ENCODE measurements around the gene OLIG3. TPM values are rescaled to one million over a fixed set of nuclear protein-coding genes. Genes with fewer than 3 reads are reported as not detected.

OLIG3 gene
- total RNA-seq, 1 donor from 2014 or later, result not detected

DNA sequence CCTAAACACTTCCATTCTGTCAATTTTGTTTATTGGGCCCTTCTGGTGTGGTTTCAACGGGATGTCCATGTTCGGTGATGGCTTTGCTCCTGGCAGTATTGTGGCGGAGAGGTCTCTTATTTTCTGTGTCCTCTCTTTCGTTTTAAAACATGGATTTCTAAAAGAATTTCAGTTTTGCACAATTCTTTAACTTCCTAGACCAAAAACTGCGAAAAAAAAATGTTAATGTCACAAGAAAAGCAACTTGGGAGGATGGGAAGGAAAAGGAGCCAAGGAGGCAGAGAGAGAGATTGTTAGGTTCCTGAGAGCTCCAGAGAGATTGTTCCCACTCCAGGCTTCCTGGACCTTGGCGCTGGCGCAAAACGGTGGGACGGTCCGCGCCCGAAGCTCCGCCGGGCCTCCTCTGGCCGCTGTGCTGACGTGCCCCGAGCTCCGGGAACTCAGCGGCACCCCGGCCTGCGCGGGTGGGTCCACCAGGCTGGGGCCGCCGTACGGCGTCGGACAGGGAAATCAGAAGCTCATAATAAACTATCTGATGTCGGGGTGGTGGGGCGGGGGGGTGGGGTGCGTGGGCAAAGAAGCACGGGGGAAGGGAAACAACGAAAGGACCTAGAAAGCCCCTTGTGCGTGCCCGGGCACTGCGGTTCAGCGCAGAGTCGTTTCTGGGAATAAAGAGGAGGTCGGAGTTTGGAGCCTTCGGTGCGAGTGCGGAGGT is 951 bp upstream of the OLIG3 start:
- DNase-seq (ENCODE audit: low read depth) (no peak), FAIRE-seq (no peak)
- no peaks in the 10 kb centered on the region for H3K36me3 ChIP-seq (ENCODE audit: control insufficient read depth, insufficient read depth, low read length)
- H3K27me3 ChIP-seq (ENCODE audit: control insufficient read depth, insufficient read depth, low read length), result peaks cover 71% of the 10 kb centered on the region
- TF ChIP-seq CTCF (IDR thresholded peaks at IDR 0.05; ENCODE audit: insufficient read depth, low read length, severe bottlenecking), result no peak
- H3K4me3 ChIP-seq (ENCODE audit: low read depth, low read length), result no peak overlapping the region

DNA sequence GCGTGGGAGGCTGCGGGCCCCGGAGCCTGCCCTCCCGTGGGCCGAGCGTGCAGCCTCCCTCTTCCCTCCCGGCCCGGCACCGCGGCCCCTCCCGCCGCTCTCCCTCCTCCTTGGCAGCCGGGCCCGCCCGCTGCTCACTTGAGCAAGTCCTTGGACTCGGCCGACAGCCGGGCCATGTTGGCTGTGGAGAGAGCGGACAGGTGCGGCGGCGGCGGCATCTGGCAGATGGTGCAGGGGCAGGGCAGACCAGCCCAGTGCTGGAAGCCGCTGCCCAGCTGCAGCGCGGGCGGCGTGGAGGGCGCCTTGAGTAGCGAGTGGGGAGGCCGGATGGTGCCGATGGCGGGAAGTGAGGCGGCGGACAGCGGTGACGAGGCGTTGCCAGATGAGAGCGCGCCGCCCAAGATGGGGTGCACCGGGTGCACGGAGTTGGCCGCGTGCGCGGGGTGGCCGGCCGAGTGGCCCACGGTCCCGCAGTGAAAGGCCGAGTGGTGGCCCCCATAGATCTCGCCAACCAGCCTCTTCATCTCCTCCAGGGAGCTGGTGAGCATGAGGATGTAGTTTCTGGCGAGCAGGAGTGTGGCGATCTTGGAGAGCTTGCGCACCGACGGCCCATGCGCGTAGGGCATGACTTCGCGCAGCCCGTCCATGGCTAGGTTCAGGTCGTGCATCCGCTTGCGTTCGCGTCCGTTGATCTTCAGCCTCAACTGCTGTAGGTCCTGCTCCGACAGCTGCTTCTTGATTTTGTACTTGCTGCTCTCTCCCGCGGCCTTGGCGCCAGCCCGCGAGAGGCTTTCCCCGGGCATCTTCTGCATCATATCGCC is 766 bp downstream of the OLIG3 start:
- DNase-seq (ENCODE audit: low read depth) (no peak), FAIRE-seq (no peak)
- TF ChIP-seq CTCF (IDR thresholded peaks at IDR 0.05; ENCODE audit: insufficient read depth, low read length, severe bottlenecking), result no peak
- Histone ChIP-seq H3K36me3 (ENCODE audit: control insufficient read depth, insufficient read depth, low read length) (no peaks in the 10 kb centered on the region), H3K4me3 (ENCODE audit: low read depth, low read length) (no peak overlapping the region), H3K27me3 (ENCODE audit: control insufficient read depth, insufficient read depth, low read length) (peaks cover 82% of the 10 kb centered on the region)

- FAIRE-seq (no peak), DNase-seq (ENCODE audit: low read depth) (no peak)
- TF ChIP-seq CTCF (IDR thresholded peaks at IDR 0.05; ENCODE audit: insufficient read depth, low read length, severe bottlenecking), result no peak
- no peaks in the 10 kb centered on the region for H3K36me3 ChIP-seq (ENCODE audit: control insufficient read depth, insufficient read depth, low read length)
- no peak overlapping the region for H3K4me3 ChIP-seq (ENCODE audit: low read depth, low read length)
- peaks cover 84% of the 10 kb centered on the region for H3K27me3 ChIP-seq (ENCODE audit: control insufficient read depth, insufficient read depth, low read length)
Observed at GRCh38 chr6:137492289-137493217, 1.6 kb downstream of the OLIG3 start.

GRCh38 chr6:137491478-137491877 is 2.7 kb downstream of the OLIG3 start:
- Histone ChIP-seq H3K27me3 (ENCODE audit: control insufficient read depth, insufficient read depth, low read length) (peaks cover 81% of the 10 kb centered on the region), H3K4me3 (ENCODE audit: low read depth, low read length) (no peak overlapping the region), H3K36me3 (ENCODE audit: control insufficient read depth, insufficient read depth, low read length) (no peaks in the 10 kb centered on the region)
- no peak for TF ChIP-seq CTCF (IDR thresholded peaks at IDR 0.05; ENCODE audit: insufficient read depth, low read length, severe bottlenecking)
- FAIRE-seq (no peak), DNase-seq (ENCODE audit: low read depth) (no peak)

GRCh38 chr6:137490961-137491360 is 3.2 kb downstream of the OLIG3 start:
- H3K4me3 ChIP-seq (ENCODE audit: low read depth, low read length), result no peak overlapping the region
- peaks cover 76% of the 10 kb centered on the region for H3K27me3 ChIP-seq (ENCODE audit: control insufficient read depth, insufficient read depth, low read length)
- DNase-seq (ENCODE audit: low read depth) (no peak), FAIRE-seq (no peak)
- H3K36me3 ChIP-seq (ENCODE audit: control insufficient read depth, insufficient read depth, low read length), result no peaks in the 10 kb centered on the region
- no peak for TF ChIP-seq CTCF (IDR thresholded peaks at IDR 0.05; ENCODE audit: insufficient read depth, low read length, severe bottlenecking)
